ENCODE measurements around the gene SERP2. TPM values are rescaled to one million over a fixed set of nuclear protein-coding genes. Genes with fewer than 3 reads are reported as not detected.

The SERP2 gene
- total and polyA plus RNA-seq, 9 of the 15 experiments (the other 6 are each of a cell fraction or from before 2014, with no cell fraction given), result 0.13 TPM; not detected in 8

GRCh38 chr13:44435142-44435918 is 61.7 kb downstream of the SERP2 start (continued):
- TF ChIP-seq, protein P1, sequence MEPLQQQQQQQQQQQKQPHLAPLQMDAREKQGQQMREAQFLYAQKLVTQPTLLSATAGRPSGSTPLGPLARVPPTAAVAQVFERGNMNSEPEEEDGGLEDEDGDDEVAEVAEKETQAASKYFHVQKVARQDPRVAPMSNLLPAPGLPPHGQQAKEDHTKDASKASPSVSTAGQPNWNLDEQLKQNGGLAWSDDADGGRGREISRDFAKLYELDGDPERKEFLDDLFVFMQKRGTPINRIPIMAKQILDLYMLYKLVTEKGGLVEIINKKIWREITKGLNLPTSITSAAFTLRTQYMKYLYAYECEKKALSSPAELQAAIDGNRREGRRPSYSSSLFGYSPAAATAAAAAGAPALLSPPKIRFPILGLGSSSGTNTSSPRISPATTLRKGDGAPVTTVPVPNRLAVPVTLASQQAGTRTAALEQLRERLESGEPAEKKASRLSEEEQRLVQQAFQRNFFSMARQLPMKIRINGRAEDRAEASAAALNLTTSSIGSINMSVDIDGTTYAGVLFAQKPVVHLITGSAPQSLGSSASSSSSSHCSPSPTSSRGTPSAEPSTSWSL (CRISPR knock-in tag; IDR thresholded peaks at IDR 0.05; ENCODE audit: borderline replicate concordance), result no peak
- TF ChIP-seq PHF8 (IDR thresholded peaks at IDR 0.05; ENCODE audit: borderline replicate concordance, low read length), result peak; percentile 24; the same call in 1 of the 2 replicates
- TF ChIP-seq EP400 (IDR thresholded peaks at IDR 0.05), result peak; percentile 48
- no peak for TF ChIP-seq ZFPM2 (CRISPR knock-in tag; IDR thresholded peaks at IDR 0.05)
- TF ChIP-seq CHAMP1 (IDR thresholded peaks at IDR 0.05), result no peak
- no peak for TF ChIP-seq ZNF184 (CRISPR knock-in tag; IDR thresholded peaks at IDR 0.05)
- no peak for TF ChIP-seq CAMTA2 (CRISPR knock-in tag; conservative IDR thresholded peaks at IDR 0.05)
- no peak for TF ChIP-seq ERF (CRISPR knock-in tag; IDR thresholded peaks at IDR 0.05)
- TF ChIP-seq RBM17 (IDR thresholded peaks at IDR 0.05; ENCODE audit: borderline replicate concordance, low read depth, low read length), result no peak
- no peak for TF ChIP-seq RBM25 (IDR thresholded peaks at IDR 0.05; ENCODE audit: low read depth, low read length, severe bottlenecking)
- TF ChIP-seq TAF15 (IDR thresholded peaks at IDR 0.05; ENCODE audit: low read depth, low read length), result no peak
- TF ChIP-seq HLTF (IDR thresholded peaks at IDR 0.05), result no peak
- no peak for TF ChIP-seq TEAD2 (tag; IDR thresholded peaks at IDR 0.05)
- TF ChIP-seq CBFB (CRISPR knock-in tag; IDR thresholded peaks at IDR 0.05), result no peak
- no peak for TF ChIP-seq SMAD2 (IDR thresholded peaks at IDR 0.05; ENCODE audit: low read depth, low read length)
- no peak for TF ChIP-seq SMAD1 (IDR thresholded peaks at IDR 0.05; ENCODE audit: low read depth, low read length, partially characterized antibody)
- peak; percentile 37; the same call in 1 of the 2 replicates for TF ChIP-seq EP300 (IDR thresholded peaks at IDR 0.05; ENCODE audit: low read length)
- no peak for TF ChIP-seq POLR3A (IDR thresholded peaks at IDR 0.05; ENCODE audit: borderline replicate concordance, extremely low read depth, insufficient read depth, insufficient read length)
- TF ChIP-seq DMBX1 (CRISPR knock-in tag; IDR thresholded peaks at IDR 0.05; ENCODE audit: borderline replicate concordance), result no peak
- TF ChIP-seq GTF2A2 (tag; IDR thresholded peaks at IDR 0.05), result no peak
- TF ChIP-seq, protein P2, sequence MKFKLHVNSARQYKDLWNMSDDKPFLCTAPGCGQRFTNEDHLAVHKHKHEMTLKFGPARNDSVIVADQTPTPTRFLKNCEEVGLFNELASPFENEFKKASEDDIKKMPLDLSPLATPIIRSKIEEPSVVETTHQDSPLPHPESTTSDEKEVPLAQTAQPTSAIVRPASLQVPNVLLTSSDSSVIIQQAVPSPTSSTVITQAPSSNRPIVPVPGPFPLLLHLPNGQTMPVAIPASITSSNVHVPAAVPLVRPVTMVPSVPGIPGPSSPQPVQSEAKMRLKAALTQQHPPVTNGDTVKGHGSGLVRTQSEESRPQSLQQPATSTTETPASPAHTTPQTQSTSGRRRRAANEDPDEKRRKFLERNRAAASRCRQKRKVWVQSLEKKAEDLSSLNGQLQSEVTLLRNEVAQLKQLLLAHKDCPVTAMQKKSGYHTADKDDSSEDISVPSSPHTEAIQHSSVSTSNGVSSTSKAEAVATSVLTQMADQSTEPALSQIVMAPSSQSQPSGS (CRISPR knock-in tag; IDR thresholded peaks at IDR 0.05), result no peak
- TF ChIP-seq, protein P3, sequence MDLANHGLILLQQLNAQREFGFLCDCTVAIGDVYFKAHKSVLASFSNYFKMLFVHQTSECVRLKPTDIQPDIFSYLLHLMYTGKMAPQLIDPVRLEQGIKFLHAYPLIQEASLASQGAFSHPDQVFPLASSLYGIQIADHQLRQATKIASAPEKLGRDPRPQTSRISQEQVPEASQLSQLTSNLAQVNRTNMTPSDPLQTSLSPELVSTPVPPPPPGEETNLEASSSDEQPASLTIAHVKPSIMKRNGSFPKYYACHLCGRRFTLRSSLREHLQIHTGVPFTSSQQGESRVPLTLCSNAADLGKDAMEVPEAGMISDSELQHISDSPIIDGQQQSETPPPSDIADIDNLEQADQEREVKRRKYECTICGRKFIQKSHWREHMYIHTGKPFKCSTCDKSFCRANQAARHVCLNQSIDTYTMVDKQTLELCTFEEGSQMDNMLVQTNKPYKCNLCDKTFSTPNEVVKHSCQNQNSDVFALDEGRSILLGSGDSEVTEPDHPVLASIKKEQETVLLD (IDR thresholded peaks at IDR 0.05), result no peak

Measured in K562 (cell line).